ENCODE results near the gene FOXO6. TPM values are rescaled to one million over a fixed set of nuclear protein-coding genes. Genes with fewer than 3 reads are reported as not detected.

Gene FOXO6
- total RNA-seq, 3 donors from 2014 or later, result 0.20 to 0.22 TPM; not detected in 1

DNA sequence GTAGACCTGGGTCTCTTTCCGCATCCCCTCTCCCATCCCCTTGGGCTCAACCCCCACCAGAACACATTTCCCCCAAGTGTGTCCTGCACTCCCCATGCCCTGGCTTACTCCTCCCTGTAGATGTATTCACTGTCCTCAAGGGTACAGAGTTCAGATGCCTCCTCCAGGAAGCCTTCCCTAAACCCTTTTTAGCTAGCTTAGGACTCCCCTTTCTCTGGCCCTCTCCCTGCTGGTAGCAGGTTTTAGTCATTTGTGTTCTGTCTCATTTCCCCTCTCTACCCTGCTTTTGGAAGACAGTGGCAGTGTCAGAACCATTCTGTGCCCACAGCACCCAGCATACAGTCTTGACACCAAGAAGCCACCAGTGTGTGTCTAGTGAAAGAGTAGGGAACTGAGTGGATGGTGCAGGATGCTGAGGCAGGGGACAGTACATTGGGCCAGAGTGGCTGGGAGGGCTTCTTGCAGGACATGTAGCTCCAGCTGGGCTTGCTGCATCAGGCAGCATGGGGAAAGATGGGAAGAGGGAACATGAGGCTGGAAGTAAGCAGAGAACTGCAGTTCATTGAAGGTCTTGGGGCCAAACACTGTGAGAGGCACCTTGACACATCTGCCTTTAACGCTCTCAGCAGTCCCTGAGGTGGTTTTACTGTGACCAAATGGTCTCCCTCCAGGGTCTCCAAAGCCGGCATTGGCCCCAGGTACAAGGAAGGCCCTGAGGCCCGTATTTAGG lies 2.5 kb downstream of the FOXO6 start:
- Mint-ChIP-seq H3K4me3 (peak overlapping the region; percentile 19), H3K27me3 (ENCODE audit: low read depth) (peaks cover 43% of the 10 kb centered on the region), H3K4me1 (ENCODE audit: low read depth) (peaks cover 22% of the 10 kb centered on the region), H3K9me3 (no peaks in the 10 kb centered on the region), H3K36me3 (ENCODE audit: insufficient read depth) (no peaks in the 10 kb centered on the region)
- ATAC-seq, result no peak
- no peak for DNase-seq

DNA sequence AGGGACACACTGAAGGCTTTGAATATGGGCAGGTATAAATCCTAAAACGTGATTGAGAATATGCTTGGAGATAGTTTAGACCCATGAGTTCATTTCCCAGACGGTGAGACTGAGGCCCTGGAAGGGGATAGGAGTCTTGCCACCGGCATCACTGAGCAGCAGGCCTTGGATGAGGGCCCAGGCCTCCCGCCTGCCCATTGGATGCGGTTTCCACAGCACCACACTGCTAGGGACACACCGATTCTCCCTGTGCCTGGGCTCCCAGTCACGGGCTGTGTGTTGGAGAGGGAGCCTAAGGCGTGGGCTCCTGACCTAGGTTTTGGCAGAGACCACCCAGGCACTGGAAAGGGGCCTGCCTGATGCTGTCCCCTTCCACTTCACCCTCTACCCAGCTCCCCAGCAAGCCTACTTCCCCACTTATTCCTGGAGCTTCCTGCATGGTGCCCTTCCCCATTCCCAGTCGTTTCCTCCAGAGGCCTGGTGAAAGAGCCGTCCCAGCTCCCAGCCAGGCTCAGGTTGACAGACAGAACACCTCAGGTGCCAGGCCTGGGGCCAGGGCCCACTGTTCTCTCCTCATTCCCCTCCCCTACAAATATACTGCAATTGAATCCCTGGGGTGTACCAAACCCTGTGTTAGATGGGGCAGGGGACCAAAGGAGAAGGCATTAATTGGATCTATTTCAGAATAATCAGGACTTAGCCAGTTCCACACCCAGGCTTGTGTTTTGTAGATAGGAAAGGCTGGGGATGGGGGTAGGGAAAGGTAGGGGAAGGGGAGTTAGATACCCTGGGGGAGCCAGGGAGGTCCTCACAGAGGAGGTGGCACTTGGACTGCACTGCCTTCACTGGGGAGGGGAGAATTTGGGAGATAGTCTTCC lies 3.4 kb downstream of the FOXO6 start:
- no peak for ATAC-seq
- H3K4me1 Mint-ChIP-seq (ENCODE audit: low read depth), result peaks cover 22% of the 10 kb centered on the region
- H3K27me3 Mint-ChIP-seq (ENCODE audit: low read depth), result peaks cover 49% of the 10 kb centered on the region
- DNase-seq, result no peak
- no peaks in the 10 kb centered on the region for H3K9me3 Mint-ChIP-seq
- no peak overlapping the region for H3K4me3 Mint-ChIP-seq
- H3K36me3 Mint-ChIP-seq (ENCODE audit: insufficient read depth), result no peaks in the 10 kb centered on the region

DNA sequence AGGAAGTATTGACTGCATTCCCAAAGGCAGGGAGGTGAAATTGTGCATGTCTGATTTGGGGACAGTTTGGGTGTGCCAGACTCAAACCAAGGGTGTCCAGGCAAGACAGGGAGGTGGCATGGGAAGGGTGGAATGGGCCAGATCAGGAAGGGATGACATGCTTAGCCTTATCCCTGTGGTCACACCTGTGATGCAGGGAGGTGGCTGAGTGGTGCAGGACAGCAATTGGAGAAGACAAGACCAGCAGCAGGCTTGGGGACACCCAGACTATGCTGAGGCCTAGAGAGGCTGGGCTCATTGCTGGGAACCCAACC lies 4.0 kb downstream of the FOXO6 start:
- ATAC-seq (no peak), DNase-seq (no peak)
- no peaks in the 10 kb centered on the region for H3K9me3 Mint-ChIP-seq
- H3K4me3 Mint-ChIP-seq, result peak overlapping the region; percentile 22
- peaks cover 51% of the 10 kb centered on the region for H3K27me3 Mint-ChIP-seq (ENCODE audit: low read depth)
- H3K36me3 Mint-ChIP-seq (ENCODE audit: insufficient read depth), result no peaks in the 10 kb centered on the region
- H3K4me1 Mint-ChIP-seq (ENCODE audit: low read depth), result peaks cover 21% of the 10 kb centered on the region

DNA sequence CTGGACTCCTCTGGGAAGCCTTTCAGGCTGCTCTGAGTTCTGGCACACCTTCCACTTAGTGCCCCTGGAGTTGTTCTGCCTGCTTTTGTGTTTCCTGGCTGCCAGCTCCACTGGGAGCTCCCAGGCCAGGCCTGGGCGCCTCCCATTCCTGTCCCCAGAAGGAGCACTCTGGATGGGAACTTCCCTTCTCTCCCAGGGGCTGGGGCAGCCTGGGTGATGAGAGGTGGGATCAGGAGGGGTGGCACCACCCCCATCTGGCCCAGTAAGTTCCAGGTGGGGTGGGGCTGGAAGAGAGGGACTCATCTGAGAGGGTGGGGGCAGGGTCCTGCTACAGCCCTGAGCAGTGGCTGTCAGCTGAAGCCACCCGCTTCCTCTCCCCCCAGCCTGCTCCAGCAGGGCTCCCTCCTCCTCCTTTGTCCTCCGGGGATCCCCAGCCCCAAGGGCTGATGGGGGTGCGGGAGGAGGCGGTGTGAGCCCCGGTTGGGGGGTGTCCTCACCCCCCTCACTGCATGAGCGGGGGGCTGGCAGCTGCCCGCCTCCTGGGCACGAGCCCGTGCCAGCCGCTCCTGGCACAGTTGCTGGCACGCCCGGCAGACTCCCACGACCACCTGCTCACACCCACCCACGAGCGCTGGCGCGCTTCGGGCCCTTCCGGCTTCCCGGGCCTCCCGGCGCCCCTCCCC lies 4.7 kb downstream of the FOXO6 start:
- peak in 1 of 2 donors; percentile 7 for ATAC-seq
- H3K4me3 Mint-ChIP-seq, result peak overlapping the region; percentile 35
- H3K4me1 Mint-ChIP-seq (ENCODE audit: low read depth), result peaks cover 15% of the 10 kb centered on the region
- no peaks in the 10 kb centered on the region for H3K36me3 Mint-ChIP-seq (ENCODE audit: insufficient read depth)
- H3K27me3 Mint-ChIP-seq (ENCODE audit: low read depth), result peaks cover 58% of the 10 kb centered on the region
- no peak for DNase-seq
- H3K9me3 Mint-ChIP-seq, result no peaks in the 10 kb centered on the region

DNA sequence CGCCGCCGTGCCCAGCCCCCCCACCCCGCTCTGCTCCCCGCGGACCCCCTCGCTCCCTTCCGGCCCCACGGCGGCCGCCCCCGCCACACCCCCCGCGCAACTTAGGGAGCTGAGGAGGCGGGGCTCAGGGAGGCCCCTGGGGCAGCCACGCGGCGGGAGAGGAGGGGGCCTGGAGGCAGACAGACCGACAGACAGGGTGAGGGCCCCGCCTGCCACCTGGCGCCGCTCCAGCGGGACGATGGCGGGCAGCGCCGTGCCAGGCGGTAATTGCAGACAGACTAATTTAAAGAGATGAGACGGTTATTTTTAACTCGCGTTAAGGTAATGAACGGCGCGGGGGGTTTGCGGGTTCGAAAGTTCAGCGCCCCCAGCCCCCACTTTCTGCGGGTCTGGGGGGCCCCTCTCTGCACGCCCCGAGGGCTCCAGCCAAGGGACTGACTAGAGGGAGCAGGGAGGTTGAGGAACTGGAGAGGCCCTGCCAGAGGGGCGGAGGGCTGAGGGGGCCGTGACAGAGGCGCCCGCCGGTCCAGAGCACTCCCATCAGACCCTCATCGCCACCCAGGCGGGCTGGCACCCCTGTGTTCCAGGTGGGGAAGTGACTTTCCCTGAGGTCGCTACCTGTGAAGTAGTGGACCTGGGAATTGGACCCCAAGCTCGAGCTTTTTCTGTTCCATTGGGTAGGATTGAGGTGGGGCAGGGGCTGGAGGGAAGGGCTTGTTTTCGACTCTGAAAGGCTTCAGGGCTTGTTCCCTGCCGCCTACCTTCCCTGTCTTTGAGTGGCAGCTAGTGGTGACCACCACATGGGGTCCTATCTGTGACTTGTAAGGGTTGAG lies 5.4 kb downstream of the FOXO6 start:
- peaks cover 15% of the 10 kb centered on the region for H3K4me1 Mint-ChIP-seq (ENCODE audit: low read depth)
- H3K36me3 Mint-ChIP-seq (ENCODE audit: insufficient read depth), result no peaks in the 10 kb centered on the region
- H3K4me3 Mint-ChIP-seq, result peak overlapping the region; percentile 57
- no peaks in the 10 kb centered on the region for H3K9me3 Mint-ChIP-seq
- DNase-seq (peak; percentile 32), ATAC-seq (peak; percentile 41 to 50)
- H3K27me3 Mint-ChIP-seq (ENCODE audit: low read depth), result peaks cover 59% of the 10 kb centered on the region

DNA sequence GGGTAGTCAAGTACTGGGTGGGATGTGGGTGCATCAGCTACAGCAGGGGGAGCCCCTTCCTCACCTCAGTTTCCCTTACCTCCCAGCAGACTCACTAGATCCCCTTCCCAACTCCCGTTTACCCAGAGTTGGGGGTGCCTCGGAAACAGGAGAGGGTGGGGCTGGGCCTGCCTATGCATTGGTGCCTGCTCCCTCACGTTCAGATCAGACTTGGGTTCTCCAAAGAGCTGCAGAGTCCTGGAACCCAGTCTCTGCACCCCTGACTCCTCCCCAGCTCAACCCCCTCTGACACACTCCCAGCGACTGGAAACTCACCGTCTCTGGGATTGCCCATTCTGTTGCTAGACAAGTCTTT lies 6.0 kb downstream of the FOXO6 start:
- Mint-ChIP-seq H3K4me1 (ENCODE audit: low read depth) (peaks cover 15% of the 10 kb centered on the region), H3K27me3 (ENCODE audit: low read depth) (peaks cover 62% of the 10 kb centered on the region), H3K4me3 (peak overlapping the region; percentile 50), H3K36me3 (ENCODE audit: insufficient read depth) (no peaks in the 10 kb centered on the region), H3K9me3 (no peaks in the 10 kb centered on the region)
- DNase-seq, result no peak
- ATAC-seq, result no peak

DNA sequence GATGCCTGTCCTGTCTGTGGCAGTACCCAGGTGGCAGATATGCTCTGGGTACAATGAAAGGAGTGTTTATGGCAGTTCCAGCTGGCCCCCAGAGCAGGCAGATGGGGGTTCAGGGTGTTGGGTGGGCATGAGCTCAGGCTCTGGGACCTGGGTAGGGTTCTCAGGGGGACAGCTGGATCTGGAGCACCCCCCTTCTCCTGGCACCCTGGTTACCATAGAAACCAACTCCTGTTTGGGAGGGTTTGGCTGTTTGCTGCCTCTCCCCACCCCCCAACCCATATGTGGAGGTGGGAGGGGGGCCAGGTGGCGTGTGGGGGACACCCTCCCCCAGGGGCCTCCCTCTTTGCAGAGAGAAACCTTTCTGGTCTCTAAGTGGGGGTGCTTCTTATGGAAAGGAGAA lies 7.1 kb downstream of the FOXO6 start:
- Mint-ChIP-seq H3K4me1 (ENCODE audit: low read depth) (peaks cover 9% of the 10 kb centered on the region), H3K9me3 (no peaks in the 10 kb centered on the region), H3K27me3 (ENCODE audit: low read depth) (peaks cover 62% of the 10 kb centered on the region), H3K36me3 (ENCODE audit: insufficient read depth) (no peaks in the 10 kb centered on the region), H3K4me3 (no peak overlapping the region)
- DNase-seq (no peak), ATAC-seq (no peak)

DNA sequence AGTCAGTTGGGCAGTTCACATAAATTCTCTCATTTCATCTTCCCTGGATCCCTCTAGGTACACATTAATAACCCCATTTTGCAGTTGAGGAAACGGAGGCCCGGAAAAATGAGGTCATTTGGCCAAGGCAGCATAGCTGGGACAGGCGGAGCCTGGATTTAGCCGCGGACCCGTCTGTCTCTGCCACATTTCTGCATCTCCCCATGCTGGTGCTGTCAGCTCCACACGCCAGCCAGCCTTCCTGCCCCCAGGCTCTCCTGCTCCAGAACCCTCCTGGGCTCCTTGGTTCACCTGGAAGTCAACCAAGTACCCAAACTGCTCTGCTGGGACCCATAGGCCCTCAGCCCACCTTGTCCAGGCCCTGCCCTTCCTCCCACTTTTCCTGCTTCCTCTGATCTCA lies 7.6 kb downstream of the FOXO6 start:
- Mint-ChIP-seq H3K36me3 (ENCODE audit: insufficient read depth) (no peaks in the 10 kb centered on the region), H3K4me3 (no peak overlapping the region), H3K9me3 (no peaks in the 10 kb centered on the region), H3K27me3 (ENCODE audit: low read depth) (peaks cover 62% of the 10 kb centered on the region), H3K4me1 (ENCODE audit: low read depth) (peaks cover 6% of the 10 kb centered on the region)
- ATAC-seq (no peak), DNase-seq (no peak)

DNA sequence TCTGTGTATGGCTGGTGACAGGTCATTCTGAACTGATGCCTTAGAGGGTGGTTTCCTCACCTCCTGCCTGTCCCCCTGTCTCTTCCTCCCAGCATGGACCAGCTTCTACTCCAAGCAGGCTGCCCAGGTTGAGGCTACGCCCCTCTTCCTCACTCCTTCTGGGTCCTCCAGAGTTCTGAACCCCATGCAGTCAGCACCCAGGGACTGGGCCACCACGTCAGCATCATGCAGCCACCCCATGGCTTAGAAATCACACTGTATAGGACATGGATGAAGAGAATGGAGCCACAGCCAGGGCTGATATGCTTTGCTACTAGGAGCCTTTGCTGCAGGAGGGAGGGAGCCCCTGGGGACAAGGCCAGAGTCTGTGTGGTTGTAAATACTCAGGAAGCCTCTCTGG lies 8.3 kb downstream of the FOXO6 start:
- no peaks in the 10 kb centered on the region for H3K9me3 Mint-ChIP-seq
- ATAC-seq, result no peak

DNA sequence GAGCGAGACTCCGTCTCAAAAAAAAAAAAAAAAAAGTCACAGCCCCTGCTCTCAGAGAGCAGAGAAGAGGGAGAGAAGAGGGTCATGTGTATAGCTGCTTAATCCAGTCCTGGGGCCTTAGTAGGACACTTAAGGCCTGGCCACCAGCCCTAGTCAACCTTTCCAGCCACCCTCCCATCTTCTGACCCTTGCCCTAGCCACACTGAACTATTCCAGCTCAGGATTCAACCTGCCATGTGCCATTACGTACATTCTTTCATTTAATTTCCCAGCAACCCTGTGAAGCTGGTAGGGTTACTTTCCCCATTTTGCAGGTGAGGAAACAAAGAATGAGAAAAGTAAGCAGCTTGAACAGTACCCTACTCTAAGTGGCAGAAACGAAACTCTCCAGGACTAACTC lies 9.0 kb downstream of the FOXO6 start:
- H3K4me3 Mint-ChIP-seq, result no peak overlapping the region
- peaks cover 63% of the 10 kb centered on the region for H3K27me3 Mint-ChIP-seq (ENCODE audit: low read depth)
- H3K9me3 Mint-ChIP-seq, result no peaks in the 10 kb centered on the region
- peaks cover 6% of the 10 kb centered on the region for H3K4me1 Mint-ChIP-seq (ENCODE audit: low read depth)
- H3K36me3 Mint-ChIP-seq (ENCODE audit: insufficient read depth), result no peaks in the 10 kb centered on the region
- DNase-seq (no peak), ATAC-seq (no peak)

More for the DNA sequence above, 8.3 kb downstream of the FOXO6 start:
- no peak overlapping the region for H3K4me3 Mint-ChIP-seq
- no peaks in the 10 kb centered on the region for H3K36me3 Mint-ChIP-seq (ENCODE audit: insufficient read depth)
- H3K27me3 Mint-ChIP-seq (ENCODE audit: low read depth), result peaks cover 65% of the 10 kb centered on the region
- DNase-seq, result no peak
- peaks cover 6% of the 10 kb centered on the region for H3K4me1 Mint-ChIP-seq (ENCODE audit: low read depth)

DNA sequence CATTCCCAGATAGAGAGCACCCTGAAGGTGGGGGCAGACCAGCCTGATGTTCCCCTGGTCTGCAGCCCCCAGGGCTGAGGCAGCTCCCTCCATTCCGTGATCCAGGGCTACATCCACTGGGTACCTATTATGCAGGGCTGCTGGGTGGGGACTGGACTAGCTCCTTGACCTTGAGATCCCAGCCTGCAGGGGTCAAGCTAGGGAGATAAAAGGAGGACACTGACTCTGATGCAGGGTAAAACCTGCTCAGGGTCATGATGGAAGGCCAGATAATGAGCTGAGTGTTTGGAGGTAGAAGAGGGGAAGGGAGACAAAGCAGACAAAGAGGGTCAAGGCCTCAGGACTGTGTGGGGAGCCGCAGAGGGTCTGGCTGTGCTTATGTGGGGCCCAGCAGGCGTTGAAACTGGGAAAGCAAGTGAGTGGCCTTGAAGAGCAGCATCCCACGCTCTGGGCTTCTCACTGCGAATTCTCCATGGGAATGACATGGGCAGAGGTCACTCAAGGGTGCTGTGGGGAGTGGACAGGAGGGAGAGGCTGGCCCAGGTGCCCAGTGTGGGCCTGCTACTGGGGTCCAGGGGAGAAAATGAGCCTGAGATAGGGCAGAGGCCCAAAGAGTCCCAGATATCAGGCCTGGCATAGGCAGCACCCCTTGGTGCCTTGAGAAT lies 9.7 kb downstream of the FOXO6 start:
- DNase-seq (no peak), ATAC-seq (no peak)
- Mint-ChIP-seq H3K27me3 (ENCODE audit: low read depth) (peaks cover 68% of the 10 kb centered on the region), H3K36me3 (ENCODE audit: insufficient read depth) (no peaks in the 10 kb centered on the region), H3K4me1 (ENCODE audit: low read depth) (peaks cover 6% of the 10 kb centered on the region), H3K9me3 (no peaks in the 10 kb centered on the region), H3K4me3 (no peak overlapping the region)

DNA sequence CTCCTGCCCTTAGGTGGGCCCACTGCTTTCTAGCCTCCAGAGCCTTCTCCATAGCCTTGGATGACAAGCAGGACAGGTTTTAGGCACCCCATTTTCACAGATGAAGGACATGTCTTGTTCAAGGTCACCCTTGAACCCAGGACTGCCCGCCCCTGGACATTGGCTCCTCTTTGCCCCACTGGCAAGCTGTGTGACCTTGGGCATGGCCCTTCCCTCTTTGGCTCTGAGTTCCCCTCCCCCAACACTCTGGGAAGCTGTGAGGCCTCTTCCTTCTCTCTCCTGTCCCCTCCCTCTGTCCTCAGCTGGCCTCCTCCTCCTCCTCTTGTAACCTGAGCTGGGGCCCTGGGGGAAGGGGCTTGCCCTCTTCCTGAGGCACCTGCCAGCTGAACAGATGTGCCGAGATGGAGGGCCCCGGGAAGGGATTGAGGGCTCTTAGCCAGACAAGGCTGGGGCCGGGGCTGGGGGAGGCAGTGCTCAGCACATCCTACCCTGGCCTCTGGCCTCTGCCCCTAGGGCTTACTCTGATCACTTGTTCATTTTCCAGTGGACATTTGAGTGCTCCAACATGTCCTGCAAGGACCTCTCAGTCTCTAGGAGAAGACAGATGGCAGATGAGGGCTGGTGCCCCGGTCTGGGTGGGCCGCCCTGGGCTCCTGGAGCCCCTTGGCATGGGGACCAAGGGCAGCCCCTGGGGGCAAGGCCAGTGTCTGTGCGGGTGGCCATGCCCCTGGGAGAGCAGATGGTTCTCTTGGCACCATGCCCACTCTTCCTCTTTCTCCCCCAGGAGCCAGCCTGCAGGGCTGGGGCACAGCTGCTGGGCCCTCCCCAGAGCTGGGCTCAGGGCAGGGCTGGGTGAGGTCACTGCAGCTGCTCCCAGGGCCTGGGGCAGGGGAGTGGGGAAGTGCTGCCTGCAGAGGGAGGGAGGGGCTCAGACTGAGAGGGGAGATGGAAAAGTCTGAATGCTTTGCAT lies 10.7 kb downstream of the FOXO6 start:
- H3K27me3 Mint-ChIP-seq (ENCODE audit: low read depth), result peaks cover 72% of the 10 kb centered on the region
- DNase-seq, result no peak
- no peaks in the 10 kb centered on the region for H3K36me3 Mint-ChIP-seq (ENCODE audit: insufficient read depth)
- H3K9me3 Mint-ChIP-seq, result no peaks in the 10 kb centered on the region
- ATAC-seq, result no peak
- peaks cover 6% of the 10 kb centered on the region for H3K4me1 Mint-ChIP-seq (ENCODE audit: low read depth)
- H3K4me3 Mint-ChIP-seq, result no peak overlapping the region

DNA sequence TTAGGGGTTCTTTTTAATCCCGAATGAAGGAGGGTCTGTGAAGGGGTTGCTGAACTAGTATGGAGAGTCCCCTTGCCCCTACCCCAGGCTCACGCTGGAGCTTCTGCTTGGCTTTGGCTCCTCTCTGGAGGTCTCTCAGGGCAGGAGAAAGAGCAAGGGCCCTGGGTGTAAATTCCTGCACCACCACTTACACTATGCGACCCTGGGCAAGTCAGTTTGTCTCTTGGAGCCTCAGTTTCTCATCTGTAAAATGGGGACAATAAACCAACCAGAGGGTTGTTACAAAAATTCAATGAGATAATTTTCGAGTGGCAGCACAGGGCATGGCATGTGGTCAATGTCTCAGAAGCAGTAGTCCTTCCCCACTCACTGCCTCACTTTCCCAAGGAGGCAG lies 11.4 kb downstream of the FOXO6 start:
- DNase-seq (no peak), ATAC-seq (no peak)
- Mint-ChIP-seq H3K4me3 (no peak overlapping the region), H3K27me3 (ENCODE audit: low read depth) (peaks cover 68% of the 10 kb centered on the region), H3K4me1 (ENCODE audit: low read depth) (no peaks in the 10 kb centered on the region), H3K9me3 (no peaks in the 10 kb centered on the region), H3K36me3 (ENCODE audit: insufficient read depth) (no peaks in the 10 kb centered on the region)
